H1 (cell line): ENCODE results near the gene KLRC2. TPM values are rescaled to one million over a fixed set of nuclear protein-coding genes. Genes with fewer than 3 reads are reported as not detected.
"Not testable (repeated sequence)": the region's sequence is repeated elsewhere in the genome, so short reads cannot be mapped to it uniquely, and the experiment has no call there.

ENCODE experiments used
- CTCF ChIA-PET: fragments of 300-600 bp; sonication (Branson Sonifier 250); formaldehyde crosslinking; loops from one replicate; lab custom pipeline; 2021; ENCODE audit not compliant: partially characterized antibody; lab: Charles Lee
- POLR2A ChIA-PET: fragments of 300-600 bp; sonication (Branson Sonifier 250); formaldehyde crosslinking; loops from one replicate; lab custom pipeline; 2021; ENCODE audit warnings: inconsistent platforms; ENCODE audit not compliant: partially characterized antibody; lab: Charles Lee
- DNase-seq, 2 experiments: peaks; one replicate each; pipeline versions ENCODE4 v3.0.0 to v3.0.0-alpha.2; 2010 to 2022; ENCODE audit warnings: low spot score in 2 of 2, low read depth in 1 of 2, mixed read lengths in 1 of 2
- FAIRE-seq: peaks from 2 replicates; lab custom pipeline; 2011; peaks lifted over from hg19 to GRCh38; lab: Jason Lieb, UNC
- H2AFZ ChIP-seq: 2 replicates; pipeline ENCODE4 v1.8.1; 2012; ENCODE audit warnings: low read length, inconsistent platforms
- H2AK5ac ChIP-seq: 2 replicates; pipeline ENCODE4 v1.6.1; 2013; ENCODE audit warnings: low read depth, low read length
- H2BK120ac ChIP-seq: replicated peaks from 2 replicates; pipeline ENCODE3; 2013; ENCODE audit warnings: low read depth, low read length, inconsistent platforms
- H2BK12ac ChIP-seq: 2 replicates; pipeline ENCODE4 v1.6.1; 2013; ENCODE audit warnings: low read depth, low read length
- H2BK15ac ChIP-seq: 2 replicates; pipeline ENCODE4 v1.6.1; 2013; ENCODE audit warnings: low read length
- H2BK20ac ChIP-seq: 2 replicates; pipeline ENCODE4 v1.6.1; 2013; ENCODE audit warnings: low read length
- H2BK5ac ChIP-seq: 2 replicates; pipeline ENCODE4 v1.6.1; 2013; ENCODE audit warnings: low read depth, low read length
- H3K14ac ChIP-seq: 2 replicates; pipeline ENCODE4 v1.6.1; 2013; ENCODE audit warnings: inconsistent platforms; ENCODE audit not compliant: insufficient read length
- H3K18ac ChIP-seq: 2 replicates; pipeline ENCODE4 v1.6.1; 2013; ENCODE audit warnings: low read length; ENCODE audit errors: extremely low read depth
- H3K23ac ChIP-seq: 2 replicates; pipeline ENCODE4 v1.6.1; 2013; ENCODE audit warnings: inconsistent platforms; ENCODE audit not compliant: insufficient read length
- H3K23me2 ChIP-seq: 2 replicates; pipeline ENCODE4 v1.6.1; 2013; ENCODE audit warnings: low read depth, low read length
- H3K27ac ChIP-seq: 2 replicates; pipeline ENCODE4 v1.6.1; 2011; ENCODE audit warnings: low read depth, low read length, inconsistent platforms
- H3K27me3 ChIP-seq, 4 experiments: replicated peaks in 1 of 4; 1 replicate in 1 of 4; 2 replicates in 3 of 4; pipeline versions ENCODE4 v1.6.1 to v1.8.1; 2011 to 2013; ENCODE audit warnings: low read length in 3 of 4, mild to moderate bottlenecking in 3 of 4, inconsistent platforms in 2 of 4, mixed read lengths in 2 of 4, moderate library complexity in 1 of 4; ENCODE audit not compliant: control insufficient read depth in 3 of 4, insufficient read depth in 3 of 4; ENCODE audit errors: extremely low read depth in 1 of 4
- H3K36me3 ChIP-seq, 4 experiments: 2 replicates each; pipeline versions ENCODE4 v1.6.1 to v1.8.1; 2011 to 2013; ENCODE audit warnings: mild to moderate bottlenecking in 4 of 4, low read length in 3 of 4, moderate library complexity in 2 of 4, control low read depth in 1 of 4, inconsistent platforms in 1 of 4; ENCODE audit not compliant: insufficient read depth in 4 of 4, control insufficient read depth in 2 of 4
- H3K4ac ChIP-seq: replicated peaks from 2 replicates; pipeline ENCODE3; 2013; ENCODE audit warnings: low read length, low read depth, mixed read lengths, inconsistent platforms; ENCODE audit not compliant: insufficient read length
- H3K4me1 ChIP-seq, 4 experiments: replicated peaks in 1 of 4; 1 replicate in 1 of 4; 2 replicates in 3 of 4; pipeline versions ENCODE4 v1.6.1 to v1.8.1; 2011 to 2013; ENCODE audit warnings: low read length in 3 of 4, inconsistent platforms in 2 of 4, mixed read lengths in 1 of 4; ENCODE audit not compliant: insufficient read depth in 4 of 4, control insufficient read depth in 3 of 4
- H3K4me2 ChIP-seq, 2 experiments: 2 replicates each; pipeline versions ENCODE4 v1.6.1 to v1.8.1; 2011 to 2013; ENCODE audit warnings: low read depth in 2 of 2, low read length in 2 of 2, control low read depth in 1 of 2, inconsistent platforms in 1 of 2, mild to moderate bottlenecking in 1 of 2; ENCODE audit not compliant: insufficient read depth in 1 of 2
- H3K4me3 ChIP-seq, 4 experiments: fragments of 200-600, 300-600 bp in 1 of 4; sonication (generic), shearing (Covaris generic), sonication (Bioruptor Twin) in 1 of 4; 2 replicates each; pipeline versions ENCODE4 v1.5.1 to v1.8.1; 2011 to 2016; ENCODE audit warnings: low read length in 4 of 4, low read depth in 3 of 4, control low read depth in 2 of 4, inconsistent platforms in 2 of 4, mild to moderate bottlenecking in 2 of 4, mixed read lengths in 1 of 4, moderate library complexity in 1 of 4; ENCODE audit not compliant: insufficient read depth in 2 of 4; ENCODE audit errors: extremely low read depth in 1 of 4
- H3K56ac ChIP-seq: replicated peaks from 2 replicates; pipeline ENCODE3; 2013; ENCODE audit warnings: low read depth, mild to moderate bottlenecking, mixed read lengths, low read length, inconsistent platforms; ENCODE audit not compliant: insufficient read length
- H3K79me1 ChIP-seq: 2 replicates; pipeline ENCODE4 v1.6.1; 2013; ENCODE audit warnings: low read depth, low read length, control low read depth
- H3K79me2 ChIP-seq, 2 experiments: 2 replicates each; pipeline versions ENCODE4 v1.6.1 to v1.8.1; 2012 to 2013; ENCODE audit warnings: low read length in 2 of 2, mild to moderate bottlenecking in 2 of 2, inconsistent platforms in 1 of 2; ENCODE audit not compliant: insufficient read depth in 2 of 2, control insufficient read depth in 1 of 2
- H3K9ac ChIP-seq, 4 experiments: replicated peaks in 1 of 4; 1 replicate in 1 of 4; 2 replicates in 3 of 4; pipeline versions ENCODE4 v1.6.1 to v1.8.1; 2011 to 2013; ENCODE audit warnings: low read depth in 3 of 4, low read length in 3 of 4, control low read depth in 2 of 4, mild to moderate bottlenecking in 2 of 4, moderate library complexity in 2 of 4, inconsistent platforms in 1 of 4; ENCODE audit errors: extremely low read depth in 1 of 4
- H3K9me3 ChIP-seq, 2 experiments: 2 replicates each; pipeline versions ENCODE4 v1.6.1 to v1.8.1; 2012 to 2013; ENCODE audit warnings: mild to moderate bottlenecking in 2 of 2, moderate library complexity in 2 of 2, control low read depth in 1 of 2, inconsistent platforms in 1 of 2, low read depth in 1 of 2, low read length in 1 of 2, mixed read lengths in 1 of 2; ENCODE audit not compliant: insufficient read depth in 2 of 2
- H4K20me1 ChIP-seq, 2 experiments: replicated peaks in 1 of 2; 2 replicates each; pipeline versions ENCODE3 to v1.8.1; 2011 to 2013; ENCODE audit warnings: inconsistent platforms in 2 of 2, low read length in 2 of 2, mild to moderate bottlenecking in 1 of 2; ENCODE audit not compliant: insufficient read depth in 2 of 2, control insufficient read depth in 1 of 2
- H4K5ac ChIP-seq: 2 replicates; pipeline ENCODE4 v1.6.1; 2013; ENCODE audit warnings: low read length, low read depth, mixed read lengths, inconsistent platforms; ENCODE audit not compliant: insufficient read length
- H4K8ac ChIP-seq: 2 replicates; pipeline ENCODE4 v1.8.0; 2013; ENCODE audit warnings: mild to moderate bottlenecking, moderate library complexity, low read length, inconsistent platforms; ENCODE audit not compliant: insufficient read depth; ENCODE audit errors: extremely low read depth
- H4K91ac ChIP-seq: replicated peaks from 2 replicates; pipeline ENCODE3; 2013; ENCODE audit warnings: low read length, mixed read lengths, inconsistent platforms; ENCODE audit not compliant: insufficient read length
- WGBS, 2 experiments: shearing (Covaris generic) in 1 of 2; methylation state at CpG; one replicate each; pipeline versions ENCODE4 v1.1.6 to v1.1.7; 2013 to 2015; ENCODE audit warnings: low lambda C conversion rate in 2 of 2, mixed read lengths in 2 of 2, inconsistent platforms in 1 of 2, low coverage in 1 of 2, missing lambda C conversion rate in 1 of 2; ENCODE audit not compliant: insufficient replicate concordance in 2 of 2, insufficient coverage in 1 of 2, insufficient read length in 1 of 2; ENCODE audit errors: extremely low coverage in 1 of 2, missing lambda C conversion rate in 1 of 2; 5-methylcytosine and 5-hydroxymethylcytosine counted together
- polyA plus RNA-seq, 7 experiments: library from polyadenylated mRNA; depleted of rRNA in 3 of 7; stranded (reverse) in 5 of 7; unstranded in 2 of 7; fragments of >200 nt in 5 of 7; fragments of 200-250 nt in 2 of 7; gene quantifications; 1 replicate in 5 of 7; 2 replicates in 1 of 7; 4 replicates in 1 of 7; pipeline versions ENCODE4 v1.2.1 to v1.2.3, GENCODE V29; 2011 to 2013; ENCODE audit warnings: missing spikeins in 2 of 7, mixed read lengths in 2 of 7
- total RNA-seq: library from RNA; stranded (reverse); fragmentation: NEBNext Ultra II Directional; extraction: Animal tissue kit (Norgen Biotek cat#: 25700); gene quantifications from 2 replicates; pipeline ENCODE4 v1.2.1, GENCODE V29; 2021

KLRC2 gene
- total and polyA plus RNA-seq, 2 of the 8 experiments (the other 6 are each of a cell fraction or from before 2014, with no cell fraction given) = not detected

GRCh38 chr12:10394531-10395152 lies 41.2 kb downstream of the KLRC2 start:
- not testable (repeated sequence) for H3K4me1 ChIP-seq, H3K9ac ChIP-seq, H4K91ac ChIP-seq, DNase-seq, H3K23ac ChIP-seq, H3K23me2 ChIP-seq, H2BK120ac ChIP-seq, H3K18ac ChIP-seq, FAIRE-seq, H3K4ac ChIP-seq, H2AK5ac ChIP-seq, H4K5ac ChIP-seq, H3K36me3 ChIP-seq, H3K79me1 ChIP-seq, H3K79me2 ChIP-seq, H4K20me1 ChIP-seq, H2BK12ac ChIP-seq, H4K8ac ChIP-seq, H3K4me2 ChIP-seq, H2BK20ac ChIP-seq, H3K56ac ChIP-seq, H3K14ac ChIP-seq, H2AFZ ChIP-seq, H3K9me3 ChIP-seq, H2BK15ac ChIP-seq, H3K27me3 ChIP-seq, H3K4me3 ChIP-seq, H3K27ac ChIP-seq, H2BK5ac ChIP-seq
- CTCF ChIA-PET = interaction anchor here (0.8 to 1.7 kb wide), 3 partner anchors 9 to 28 kb away, joined by 3 to 4 read pairs (median 3); no protein-coding TSS in a partner anchor
- POLR2A ChIA-PET = interaction anchor here (0.7 kb wide), 1 partner anchor 1123 kb away, joined by 3 read pairs; no protein-coding TSS in a partner anchor
- WGBS, 2 experiments = 88% methylated on average over 11 of the region's 11 CpGs; no CpG with 5 or more reads in 1 of the 2 experiments
